Hepatocyte (in vitro differentiated cells): ENCODE data around the gene ADRA1B.

Source experiments
- CTCF ChIP-seq: fragments of 200-600 bp; sonication (generic); IDR thresholded peaks from 2 replicates; pipeline ENCODE4 v1.5.1; 2016; ENCODE audit warnings: antibody characterized with exemption, mild to moderate bottlenecking; ENCODE audit not compliant: poor library complexity
- EZH2 ChIP-seq: fragments of 200-600 bp; sonication (generic); IDR thresholded peaks from 2 replicates; pipeline ENCODE4 v1.6.1; 2016; ENCODE audit warnings: antibody characterized with exemption, mild to moderate bottlenecking, borderline replicate concordance
- EZH2phosphoT487 ChIP-seq: fragments of 200-600 bp; sonication (generic); IDR thresholded peaks from one replicate; pipeline ENCODE4 v1.6.1; 2018; ENCODE audit warnings: antibody characterized with exemption, mild to moderate bottlenecking, low read depth, moderate library complexity; ENCODE audit not compliant: unreplicated experiment, severe bottlenecking

GRCh38 chr5:159904874-159905273 is 11.4 kb upstream of the ADRA1B start:
- no peak for TF ChIP-seq CTCF
- TF ChIP-seq EZH2phosphoT487 = no peak
- TF ChIP-seq EZH2 = no peak
